ENCODE data around the gene ETNK2. TPM values are rescaled to one million over a fixed set of nuclear protein-coding genes. Genes with fewer than 3 reads are reported as not detected.
A peak's percentile ranks its signal among the peaks of the same experiment; 100 is the strongest.

Gene ETNK2
- total RNA-seq, 1 donor from 2014 or later: 6.9 TPM

DNA sequence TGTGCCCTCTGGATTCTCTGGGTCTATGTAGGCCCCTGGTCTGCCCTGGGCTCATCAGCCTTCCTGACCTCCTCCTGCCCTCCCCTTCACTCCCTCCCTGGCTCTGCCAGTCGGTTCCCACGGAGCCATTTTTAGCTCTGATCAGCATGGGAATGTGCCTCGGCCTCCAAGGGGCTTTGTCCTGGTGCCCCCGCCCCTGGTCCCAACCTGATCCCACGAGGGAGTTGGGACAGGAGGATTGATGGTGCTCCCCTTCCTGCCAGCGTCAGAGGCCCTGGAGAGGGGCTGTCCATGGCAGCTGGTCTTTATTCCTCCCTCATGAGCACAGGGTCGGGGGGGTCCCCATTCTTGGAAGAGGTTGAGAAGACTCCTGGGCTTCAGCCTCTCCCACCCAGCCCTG lies 24.9 kb downstream of the ETNK2 start:
- DNase-seq (ENCODE audit: low read depth in 2 of 2): no peak

DNA sequence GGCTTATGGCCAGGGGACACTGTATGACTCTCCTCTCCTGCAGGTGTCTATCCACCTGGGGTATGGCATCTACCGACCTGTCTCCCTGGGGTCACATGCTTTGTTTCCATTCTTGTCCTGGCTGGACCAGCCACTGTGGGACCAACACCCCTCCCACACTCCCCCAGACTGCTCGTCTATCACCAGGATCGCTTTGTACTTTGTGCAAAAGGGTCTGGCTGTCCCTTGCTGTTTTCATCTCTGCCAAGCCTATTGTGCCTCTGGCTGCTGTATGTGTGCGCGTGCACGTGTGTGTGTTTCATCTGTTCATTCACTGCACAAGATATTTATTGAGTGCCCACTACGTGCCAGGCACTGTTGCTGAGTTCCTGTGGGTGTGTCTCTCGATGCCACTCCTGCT lies 25.5 kb downstream of the ETNK2 start:
- DNase-seq (ENCODE audit: low read depth in 2 of 2): no peak

DNA sequence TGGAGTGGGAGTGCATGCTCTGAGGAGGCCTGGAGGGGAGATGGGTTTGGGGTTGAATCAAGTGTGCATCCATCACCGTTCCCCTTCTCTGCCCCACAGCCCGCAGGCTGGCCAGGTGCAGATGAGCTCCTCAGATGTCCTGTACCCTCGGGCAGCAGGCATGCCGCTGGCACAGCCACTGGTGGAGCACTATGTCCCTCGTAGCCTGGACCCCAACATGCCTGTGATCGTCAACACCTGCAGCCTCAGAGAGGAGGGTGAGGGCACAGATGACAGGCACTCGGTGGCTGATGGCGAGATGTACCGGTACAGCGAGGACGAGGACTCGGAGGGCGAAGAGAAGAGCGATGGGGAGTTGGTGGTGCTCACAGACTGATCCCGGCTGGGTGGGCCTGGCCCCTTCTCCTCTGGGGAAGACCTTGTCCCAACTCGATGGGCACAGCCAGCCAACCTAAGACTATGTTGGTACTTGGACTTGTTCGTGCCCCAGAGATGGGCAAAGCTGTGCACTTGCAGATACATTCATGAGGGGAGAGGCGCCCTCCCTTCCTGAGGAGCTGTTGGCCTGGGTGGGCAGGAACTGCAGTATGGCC lies 26.0 kb downstream of the ETNK2 start:
- no peak for DNase-seq (ENCODE audit: low read depth in 2 of 2)

DNA sequence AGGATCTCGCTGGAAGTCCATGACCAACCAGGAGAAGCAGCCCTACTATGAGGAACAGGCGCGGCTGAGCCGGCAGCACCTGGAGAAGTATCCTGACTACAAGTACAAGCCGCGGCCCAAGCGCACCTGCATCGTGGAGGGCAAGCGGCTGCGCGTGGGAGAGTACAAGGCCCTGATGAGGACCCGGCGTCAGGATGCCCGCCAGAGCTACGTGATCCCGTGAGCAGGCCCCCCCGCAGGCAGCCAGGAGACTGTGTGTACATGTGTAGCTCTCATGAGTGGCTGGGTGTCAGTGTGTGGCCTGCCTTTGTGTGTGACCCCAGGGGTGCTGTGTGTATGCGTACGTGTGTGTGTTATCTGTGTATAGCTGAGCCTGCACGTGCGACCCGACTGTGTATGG lies 27.2 kb downstream of the ETNK2 start:
- no peak for DNase-seq (ENCODE audit: low read depth in 2 of 2)

DNA sequence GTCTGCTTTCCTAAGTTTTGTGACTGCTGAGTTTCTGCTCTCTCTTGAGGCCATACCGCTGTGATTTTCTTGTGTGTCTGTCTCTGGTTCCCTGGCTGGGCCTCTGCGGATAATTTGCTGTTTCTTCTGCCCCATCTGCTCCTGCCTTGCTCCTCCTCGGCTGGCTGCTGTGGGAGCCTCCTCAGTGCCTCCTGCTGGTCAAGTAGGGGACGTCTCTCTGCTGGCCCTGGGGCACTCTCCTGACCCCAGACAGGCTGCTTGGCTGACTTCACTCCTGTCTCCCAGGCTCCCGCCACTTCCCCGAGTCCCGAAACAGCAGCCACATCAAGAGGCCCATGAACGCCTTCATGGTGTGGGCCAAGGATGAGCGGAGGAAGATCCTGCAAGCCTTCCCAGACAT lies 28.5 kb downstream of the ETNK2 start:
- DNase-seq (ENCODE audit: low read depth in 2 of 2): peak in 1 of 2 donors; percentile 45

DNA sequence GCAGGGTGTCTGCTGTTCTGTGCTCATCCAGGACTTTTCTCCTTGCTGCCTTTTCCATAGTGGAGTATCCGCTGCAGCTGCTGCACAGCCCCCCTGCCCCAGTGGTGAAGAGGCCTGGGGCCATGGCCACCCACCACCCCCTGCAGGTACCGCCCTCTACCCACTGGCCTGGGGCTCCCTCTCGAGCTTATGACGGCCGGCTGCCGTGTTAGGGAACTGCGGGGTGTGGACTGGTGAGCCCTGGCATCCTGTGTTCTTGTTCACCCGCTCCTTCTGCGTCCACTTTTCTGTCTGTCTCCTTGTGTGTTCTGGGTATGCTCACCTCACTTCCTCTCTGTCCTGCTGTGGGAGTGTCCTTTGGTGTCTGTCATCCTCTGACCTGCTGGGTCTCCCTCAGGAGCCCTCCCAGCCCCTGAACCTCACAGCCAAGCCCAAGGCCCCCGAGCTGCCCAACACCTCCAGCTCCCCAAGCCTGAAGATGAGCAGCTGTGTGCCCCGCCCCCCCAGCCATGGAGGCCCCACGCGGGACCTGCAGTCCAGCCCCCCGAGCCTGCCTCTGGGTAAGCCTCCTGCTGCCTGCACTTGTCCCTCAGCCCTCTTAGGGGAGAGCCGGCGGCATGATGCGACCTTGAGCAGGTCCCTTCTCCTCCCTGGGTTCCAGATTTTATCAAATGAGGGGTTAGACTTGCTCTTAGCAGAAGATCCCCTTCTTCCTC lies 29.8 kb downstream of the ETNK2 start:
- DNase-seq (ENCODE audit: low read depth in 2 of 2): no peak

DNA sequence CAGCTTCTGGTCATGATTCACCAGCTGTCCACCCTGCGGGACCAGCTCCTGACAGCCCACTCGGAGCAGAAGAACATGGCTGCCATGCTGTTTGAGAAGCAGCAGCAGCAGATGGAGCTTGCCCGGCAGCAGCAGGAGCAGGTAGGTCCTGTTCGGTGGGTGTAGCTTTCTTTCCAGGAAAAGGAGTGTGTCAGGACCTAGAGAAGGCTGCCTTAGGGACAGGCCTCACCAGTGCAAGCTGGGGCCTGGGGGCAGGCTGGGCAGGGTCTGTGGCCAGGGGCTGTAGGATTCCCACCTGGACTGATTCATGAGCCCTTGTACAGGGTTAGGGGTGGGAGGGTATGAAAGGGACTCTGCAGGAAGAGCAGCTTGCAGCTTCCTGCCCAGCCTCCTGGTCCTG lies 35.3 kb downstream of the ETNK2 start:
- DNase-seq (ENCODE audit: low read depth in 2 of 2): no peak

DNA sequence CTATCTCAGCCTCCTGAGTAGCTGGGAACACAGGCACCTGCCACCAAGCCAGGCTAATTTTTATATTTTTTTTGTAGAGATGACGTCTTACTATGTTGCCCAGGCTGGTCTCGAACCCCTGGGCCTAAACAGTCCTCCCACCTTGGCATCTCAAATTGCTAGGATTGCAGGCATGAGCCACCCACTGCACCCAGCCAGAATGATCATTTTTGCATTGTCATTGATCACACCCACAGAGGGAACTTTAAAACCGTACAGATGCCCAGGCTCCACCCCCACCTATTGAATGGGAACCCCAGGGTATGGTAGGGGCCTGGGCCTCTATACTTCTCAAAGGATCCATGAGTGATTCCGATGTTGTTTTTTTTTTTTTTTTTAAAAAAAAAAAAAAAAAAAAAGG lies 36.7 kb downstream of the ETNK2 start:
- no peak for DNase-seq (ENCODE audit: low read depth in 2 of 2)

DNA sequence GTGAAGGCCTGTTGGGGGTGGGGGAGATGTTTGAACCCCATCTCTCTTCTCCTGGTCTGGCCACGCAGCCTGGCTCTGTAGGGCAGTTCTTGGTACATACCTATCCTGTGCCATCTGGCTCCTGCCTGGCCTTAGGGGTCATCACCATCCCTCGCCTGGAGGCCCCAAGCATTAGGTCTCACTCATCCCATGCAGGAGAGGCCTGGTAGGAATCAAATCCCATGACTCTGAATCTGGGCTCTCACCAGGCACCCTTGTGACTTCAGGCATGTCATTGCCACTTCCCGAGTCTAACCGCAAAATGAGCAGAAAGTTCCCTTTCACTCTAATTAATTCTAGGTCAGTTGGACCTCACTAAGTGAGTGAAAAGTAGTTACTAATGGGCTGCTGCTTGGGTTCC lies 37.2 kb downstream of the ETNK2 start:
- DNase-seq (ENCODE audit: low read depth in 2 of 2): no peak

DNA sequence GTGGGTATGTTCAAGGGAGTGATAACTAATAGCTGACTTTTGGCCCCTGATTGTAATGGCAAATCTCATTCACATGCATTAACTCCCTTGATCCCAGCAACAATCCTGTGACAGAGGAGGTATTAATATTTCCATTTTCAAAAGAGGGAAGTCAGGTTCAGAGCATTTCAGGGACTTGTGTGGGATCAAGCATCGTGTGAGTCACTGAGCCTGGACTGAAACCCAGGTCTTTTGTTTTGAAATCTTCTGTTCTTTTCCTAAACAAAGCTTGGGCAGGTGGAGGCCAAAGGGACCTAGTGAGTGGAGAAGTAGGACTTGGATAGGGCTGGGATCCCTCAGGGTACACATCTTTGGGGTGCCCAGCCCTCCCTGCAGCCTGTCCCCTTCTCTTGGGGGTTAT lies 37.9 kb downstream of the ETNK2 start:
- DNase-seq (ENCODE audit: low read depth in 2 of 2): peak; percentile 26 to 52

DNA sequence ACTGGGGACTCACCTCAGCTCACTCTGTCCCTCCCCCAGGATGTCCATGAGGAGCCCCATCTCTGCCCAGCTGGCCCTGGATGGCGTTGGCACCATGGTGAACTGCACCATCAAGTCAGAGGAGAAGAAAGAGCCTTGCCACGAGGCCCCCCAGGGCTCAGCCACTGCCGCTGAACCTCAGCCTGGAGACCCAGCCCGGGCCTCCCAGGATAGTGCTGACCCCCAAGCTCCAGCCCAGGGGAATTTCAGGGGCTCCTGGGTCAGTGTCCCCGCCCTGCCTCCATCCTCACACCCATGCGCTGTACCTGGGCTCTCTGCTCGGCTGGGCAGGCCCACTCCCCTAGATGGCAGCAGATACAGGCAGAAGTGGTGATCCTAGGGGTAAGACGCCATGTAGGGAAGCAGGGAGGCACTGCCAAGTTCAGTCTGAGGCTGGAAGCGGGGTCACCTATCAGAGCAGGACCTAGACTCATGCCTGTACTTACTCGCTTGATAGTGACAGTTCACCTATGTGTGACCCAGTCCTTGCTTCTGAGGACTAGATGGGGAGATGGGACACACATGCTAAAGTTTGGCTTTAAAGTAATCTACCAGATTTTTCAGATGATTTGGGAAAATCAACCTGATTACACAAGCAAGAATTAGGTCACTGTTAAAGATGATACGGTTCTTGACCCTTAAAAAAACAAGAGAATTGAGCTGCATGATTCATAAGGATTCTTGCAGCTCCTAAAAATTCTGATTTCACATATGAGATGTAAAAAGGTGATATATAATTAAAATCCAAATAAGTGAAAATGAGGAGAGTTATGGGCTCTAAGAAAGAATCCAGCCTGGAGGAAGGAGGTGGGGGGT lies 38.7 kb downstream of the ETNK2 start:
- DNase-seq (ENCODE audit: low read depth in 2 of 2): no peak

DNA sequence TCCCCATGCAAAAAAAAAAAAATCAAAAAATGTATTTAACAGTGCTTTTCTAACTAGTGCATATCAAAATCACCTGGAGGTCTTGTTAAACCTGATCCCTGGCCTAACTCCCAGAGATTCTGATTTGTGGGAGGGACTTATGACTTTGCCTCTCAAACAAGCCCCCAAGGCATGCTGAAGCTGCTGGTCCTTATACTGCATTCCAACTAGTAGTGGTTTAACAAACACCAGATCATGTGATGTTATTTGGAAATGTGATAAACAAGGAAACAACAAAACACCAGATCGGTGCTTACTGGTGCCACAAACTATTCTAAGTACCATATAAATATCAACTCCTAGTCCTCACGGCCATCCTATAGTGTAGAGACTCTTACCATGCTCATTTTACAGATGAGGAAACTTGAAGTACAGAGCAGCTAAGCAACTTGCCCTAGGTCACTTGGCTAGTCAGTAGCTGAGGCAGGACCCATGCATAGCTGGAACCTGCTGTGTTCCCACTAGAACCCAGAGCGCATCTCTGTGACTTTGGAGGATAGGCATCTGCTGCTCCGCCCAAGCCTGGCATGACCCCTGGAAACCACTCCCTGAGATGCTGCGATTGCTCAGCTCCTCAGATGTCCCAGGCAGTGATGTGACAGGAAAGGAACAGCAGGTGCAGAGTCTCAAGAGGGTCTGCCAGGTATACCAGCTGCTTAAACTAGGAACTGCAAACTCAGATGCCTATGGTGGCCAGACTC lies 40.8 kb downstream of the ETNK2 start:
- no peak for DNase-seq (ENCODE audit: low read depth in 2 of 2)

DNA sequence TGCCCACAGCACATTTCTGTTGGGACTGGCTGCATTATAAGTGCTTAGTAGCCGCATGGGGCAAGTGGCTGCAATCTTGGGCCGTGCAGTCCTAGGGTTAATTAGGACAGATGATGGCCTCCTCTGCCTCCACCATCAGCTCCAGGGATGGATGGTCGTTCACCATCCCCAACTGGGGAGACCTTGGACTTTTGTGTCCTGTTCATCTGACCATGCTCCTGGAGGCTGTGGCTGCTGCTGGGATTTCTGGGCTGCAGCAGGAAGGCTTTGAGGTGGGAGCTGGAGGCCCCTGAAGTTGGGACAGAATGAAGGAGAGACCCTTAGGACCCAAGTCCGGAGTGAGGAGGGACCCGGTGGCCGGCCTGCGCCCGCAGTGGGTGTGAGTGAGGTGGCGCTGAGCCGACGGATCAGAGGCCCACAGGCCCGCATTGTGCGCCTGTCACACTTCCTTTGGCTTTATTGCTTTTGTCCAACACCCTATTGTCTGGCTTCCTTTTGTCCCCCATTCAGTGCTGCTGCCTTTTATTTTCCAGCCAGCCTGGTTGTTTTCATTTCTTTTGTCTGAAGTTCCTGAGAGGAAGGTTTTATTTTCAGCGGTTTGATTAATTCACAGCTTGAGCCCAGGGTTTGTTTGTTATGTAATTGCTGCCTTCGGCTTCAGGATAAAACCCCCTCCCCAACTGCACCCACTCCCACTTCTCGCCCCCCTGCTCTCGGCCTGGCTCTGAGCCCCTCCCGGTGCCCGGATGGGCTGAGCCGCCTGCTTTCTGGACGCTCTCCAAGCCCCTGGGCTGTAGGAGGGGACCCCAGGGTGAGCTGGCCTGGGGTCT lies 43.3 kb downstream of the ETNK2 start:
- DNase-seq (ENCODE audit: low read depth in 2 of 2): peak; percentile 61 to 93

DNA sequence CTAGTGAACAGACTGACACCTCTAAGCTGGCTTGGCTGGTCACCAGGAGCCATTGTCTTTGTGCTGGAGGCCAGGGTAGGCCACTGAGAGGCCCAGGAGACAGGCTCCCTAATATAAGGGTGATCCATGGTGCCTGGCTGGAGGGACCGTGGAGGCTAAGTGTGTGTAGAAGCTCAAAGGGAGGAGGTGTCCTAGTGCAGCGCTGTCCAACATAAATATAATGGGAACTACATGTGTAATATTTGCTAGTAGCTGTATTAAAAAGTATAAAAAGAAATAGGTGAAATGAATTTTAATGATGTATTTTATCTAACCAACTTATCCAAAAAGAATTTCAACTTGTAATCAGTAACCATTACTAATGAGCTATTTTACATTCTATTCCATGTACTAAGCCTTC lies 44.0 kb downstream of the ETNK2 start:
- no peak for DNase-seq (ENCODE audit: low read depth in 2 of 2)

DNA sequence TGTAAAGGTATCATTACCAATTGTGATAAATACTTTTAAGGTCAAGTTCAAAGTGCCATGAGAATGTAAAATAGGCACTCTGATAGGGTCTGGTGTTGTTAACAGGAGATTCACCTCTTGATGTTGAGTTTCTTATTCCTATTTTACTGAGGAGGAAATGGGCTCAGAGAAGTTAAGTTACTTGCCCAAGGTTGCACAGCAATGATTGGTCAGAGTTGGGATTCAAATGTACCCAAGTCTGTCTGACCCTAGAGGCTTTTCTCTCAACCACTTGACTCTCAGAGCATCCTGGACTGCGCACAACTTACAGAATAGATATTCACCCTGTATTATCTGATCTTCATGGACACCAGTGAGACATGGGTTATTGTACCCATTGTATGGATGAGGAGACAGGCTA lies 45.0 kb downstream of the ETNK2 start:
- DNase-seq (ENCODE audit: low read depth in 2 of 2): no peak

DNA sequence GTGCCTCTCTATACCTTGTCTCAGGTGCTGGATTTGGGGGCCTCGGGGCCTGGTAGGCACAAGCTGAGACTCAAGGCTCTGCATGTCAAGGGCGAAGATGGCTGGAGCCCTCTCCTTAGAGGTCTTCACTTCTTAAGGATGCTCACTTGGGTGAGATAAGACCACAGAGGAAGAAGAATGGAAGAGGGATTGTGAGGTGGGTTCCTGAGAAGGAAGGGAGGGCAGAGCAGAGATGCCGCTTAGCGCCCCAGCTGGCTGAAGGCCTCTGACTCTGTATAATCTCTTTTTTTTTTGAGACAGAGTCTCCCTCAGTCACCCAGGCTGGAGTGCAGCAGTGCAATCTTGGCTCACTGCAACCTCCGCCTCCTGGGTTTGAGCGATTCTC lies 46.7 kb downstream of the ETNK2 start:
- no peak for DNase-seq (ENCODE audit: low read depth in 2 of 2)

DNA sequence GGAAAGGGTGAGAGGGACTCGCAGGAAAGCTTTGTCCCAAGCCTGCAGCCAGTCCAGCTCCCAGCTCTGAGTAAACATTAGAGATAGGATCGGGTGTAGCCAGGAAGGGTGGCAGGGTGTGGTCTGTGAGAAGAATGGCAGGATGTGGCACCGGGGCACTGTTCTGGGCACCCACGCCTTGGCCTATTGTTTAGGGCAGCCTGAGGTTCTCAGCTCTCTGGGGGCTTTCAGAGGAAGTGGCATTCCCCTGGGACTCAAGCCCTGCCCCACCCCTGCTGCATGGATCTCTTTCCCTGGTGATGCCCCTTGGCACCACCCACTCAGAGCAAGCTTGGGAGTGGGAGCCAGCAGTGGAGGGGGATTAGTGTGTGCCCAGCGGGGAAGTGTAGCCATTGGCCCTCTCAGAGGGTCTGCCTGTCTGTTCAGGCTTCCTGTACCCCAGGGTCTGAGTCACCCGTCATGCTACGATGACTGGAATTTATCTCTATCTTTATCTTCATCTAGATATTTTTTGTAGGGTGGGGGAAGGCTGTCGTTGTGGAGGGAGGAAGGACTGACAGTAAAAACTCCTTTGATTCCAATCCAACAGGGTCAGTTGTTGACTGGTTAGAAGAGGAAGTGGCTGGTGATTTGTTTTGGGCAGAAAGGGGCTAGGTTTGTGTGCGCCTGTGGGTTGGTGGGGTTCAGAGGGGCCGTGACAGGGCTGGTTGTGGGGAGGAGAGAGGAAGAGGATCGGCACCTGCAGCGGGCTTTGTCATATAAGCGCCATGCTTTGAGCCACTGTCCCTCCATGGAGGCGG lies 47.3 kb downstream of the ETNK2 start:
- DNase-seq (ENCODE audit: low read depth in 2 of 2): peak; percentile 59 to 61

DNA sequence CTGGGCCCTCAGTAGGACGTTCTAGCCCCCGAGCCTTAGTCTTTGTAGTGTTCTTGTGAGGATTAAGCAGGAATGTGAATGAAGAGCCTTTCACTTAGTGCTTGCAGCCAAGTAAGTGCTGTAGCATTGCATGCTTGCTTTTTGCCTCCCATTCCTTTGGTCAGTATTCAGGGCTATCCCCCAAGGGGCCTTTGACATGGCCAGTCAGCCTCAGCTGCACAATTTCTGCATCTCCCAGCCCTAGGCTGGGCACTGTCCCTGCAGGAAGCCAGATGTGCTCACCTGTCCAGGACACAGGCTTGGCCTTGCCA lies 48.5 kb downstream of the ETNK2 start:
- no peak for DNase-seq (ENCODE audit: low read depth in 2 of 2)

DNA sequence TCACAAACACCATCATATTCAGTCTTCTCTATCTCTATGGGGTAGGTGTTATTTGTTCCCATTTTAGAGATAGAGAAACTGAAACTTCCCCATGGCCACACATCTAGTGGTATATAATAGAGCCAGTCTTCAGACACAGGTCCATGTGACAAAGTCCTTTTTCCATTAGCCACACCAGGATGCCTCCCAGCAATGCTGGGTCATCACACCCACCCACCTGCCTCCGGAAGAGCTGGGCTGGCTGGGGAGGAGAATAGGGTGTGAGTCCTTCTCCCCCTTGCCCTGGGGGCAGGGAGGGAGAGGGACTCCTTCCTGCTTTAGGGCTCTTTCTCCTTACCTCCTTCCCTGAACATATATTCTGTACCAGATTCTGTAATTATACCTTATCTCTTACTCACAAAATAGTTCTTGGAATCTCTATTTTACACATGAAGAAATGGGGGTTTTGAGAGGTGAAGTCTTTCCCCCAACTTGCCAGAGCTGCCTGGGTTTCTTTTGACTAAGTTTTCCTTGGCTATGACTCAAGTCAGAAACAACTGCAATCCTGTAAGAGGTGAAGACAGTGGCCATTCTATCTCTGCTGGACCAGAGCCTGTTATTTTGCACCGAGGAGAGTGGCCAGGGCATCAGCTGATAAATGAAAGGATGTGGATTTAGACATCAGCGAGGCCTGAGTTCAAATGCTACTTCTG lies 49.0 kb downstream of the ETNK2 start:
- DNase-seq (ENCODE audit: low read depth in 2 of 2): peak in 1 of 2 donors; percentile 58
